ENCODE data around the gene DPH7.

- TF ChIP-seq POLR2AphosphoS5 (IDR thresholded peaks at IDR 0.05) = no peak
- no peak for TF ChIP-seq CTCF (IDR thresholded peaks at IDR 0.05)
Observed at GRCh38 chr9:137556069-137556838, 22.5 kb downstream of the DPH7 start.

All from sigmoid colon (tissue), 4 donors.